Measurements from ENCODE around the gene SKAP1. TPM values are rescaled to one million over a fixed set of nuclear protein-coding genes. Genes with fewer than 3 reads are reported as not detected.

The SKAP1 gene
- total and polyA plus RNA-seq, 2 experiments from 2014 or later, result 0.36 TPM; not detected in 1

- Histone ChIP-seq H3K4me1 (ENCODE audit: low read depth) (peaks cover 29% of the 10 kb centered on the region), H3K4me3 (no peak overlapping the region), H3K9me3 (ENCODE audit: low read depth) (no peaks in the 10 kb centered on the region), H3K27me3 (peaks cover 4% of the 10 kb centered on the region), H3K36me3 (no peaks in the 10 kb centered on the region), H3K27ac (peak overlapping the region; percentile 53)
- no peak for DNase-seq (ENCODE audit: low read depth in 1 of 2, low spot score in 1 of 2)
- no peak for TF ChIP-seq CTCF (IDR thresholded peaks at IDR 0.05; ENCODE audit: low read depth, low read length)
Observed at GRCh38 chr17:48440669-48441068, 10.7 kb upstream of the SKAP1 start.

DNA sequence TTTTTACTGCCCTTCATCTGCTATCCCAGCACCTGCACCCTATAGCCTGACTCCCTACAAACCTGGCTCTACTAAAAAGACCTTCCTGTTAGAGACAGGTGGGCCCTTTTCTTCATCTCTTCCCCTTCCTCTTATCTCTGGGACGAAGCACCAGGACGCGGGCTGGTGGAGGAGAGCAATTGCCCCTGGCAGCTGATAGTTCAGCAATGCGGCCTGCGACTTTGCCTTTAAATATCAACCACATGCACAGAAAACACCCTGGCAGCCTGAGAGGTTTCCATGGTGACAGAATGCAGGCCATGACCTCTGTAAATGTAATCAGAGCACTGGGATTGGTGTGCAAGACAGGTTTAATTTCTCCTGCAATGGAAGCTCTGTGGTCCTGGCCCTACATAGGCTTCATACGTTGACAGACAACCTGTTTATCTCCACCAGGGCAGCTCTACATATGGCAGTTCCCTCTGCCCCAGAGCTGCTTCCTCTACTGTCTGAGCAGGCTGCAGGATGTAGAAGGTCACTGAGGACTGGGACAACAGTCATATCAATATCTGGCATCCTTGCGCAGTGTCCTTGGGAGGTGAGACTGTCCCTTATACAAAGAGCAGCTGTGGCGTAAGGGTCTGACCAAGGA lies 10.0 kb upstream of the SKAP1 start:
- Histone ChIP-seq H3K9me3 (ENCODE audit: low read depth) (no peaks in the 10 kb centered on the region), H3K4me1 (ENCODE audit: low read depth) (peaks cover 36% of the 10 kb centered on the region), H3K27ac (peak overlapping the region; percentile 53), H3K4me3 (no peak overlapping the region), H3K36me3 (no peaks in the 10 kb centered on the region), H3K27me3 (peaks cover 4% of the 10 kb centered on the region)
- TF ChIP-seq CTCF (IDR thresholded peaks at IDR 0.05; ENCODE audit: low read depth, low read length), result no peak
- DNase-seq (ENCODE audit: low read depth in 1 of 2, low spot score in 1 of 2), result peak; percentile 9 to 76

DNA sequence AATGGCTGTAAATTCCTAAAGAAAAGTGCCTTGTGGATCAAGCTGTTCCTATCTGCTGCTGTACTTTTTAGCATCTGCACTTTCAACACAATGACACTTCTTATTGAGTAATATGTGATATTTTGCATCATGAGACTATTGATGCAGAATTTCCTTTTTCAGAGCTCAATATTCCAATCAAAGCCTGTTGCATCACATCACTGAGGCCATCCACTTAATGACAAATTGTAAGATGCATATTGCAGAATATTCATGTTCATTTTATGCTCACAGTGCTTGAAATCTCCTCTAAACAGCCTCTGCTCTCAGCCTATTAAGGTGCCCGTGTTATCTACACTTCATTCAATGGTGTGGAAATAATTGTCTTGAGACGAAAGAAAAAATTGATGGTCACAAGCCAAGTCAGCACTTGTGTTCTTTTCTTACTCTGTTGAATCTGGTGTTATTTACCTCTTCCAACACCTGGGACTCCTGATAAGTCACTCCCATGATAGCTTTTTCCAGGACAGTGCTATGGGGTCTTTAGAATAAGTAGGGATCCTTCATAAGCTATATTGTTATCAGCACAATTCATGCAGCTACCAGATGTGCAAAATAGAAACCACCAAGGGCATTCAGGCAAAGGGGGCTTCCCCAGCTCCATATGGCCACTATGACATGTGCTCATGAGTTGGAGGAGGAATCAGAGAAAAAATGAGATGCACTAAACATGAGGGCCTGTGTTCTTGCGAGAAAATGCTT lies 9.3 kb upstream of the SKAP1 start:
- TF ChIP-seq CTCF (IDR thresholded peaks at IDR 0.05; ENCODE audit: low read depth, low read length), result no peak
- Histone ChIP-seq H3K4me1 (ENCODE audit: low read depth) (peaks cover 41% of the 10 kb centered on the region), H3K27me3 (peaks cover under 1% of the 10 kb centered on the region), H3K36me3 (no peaks in the 10 kb centered on the region), H3K4me3 (no peak overlapping the region), H3K9me3 (ENCODE audit: low read depth) (no peaks in the 10 kb centered on the region), H3K27ac (peak overlapping the region; percentile 53)
- DNase-seq (ENCODE audit: low read depth in 1 of 2, low spot score in 1 of 2), result no peak

GRCh38 chr17:48438516-48439061 lies 8.6 kb upstream of the SKAP1 start:
- H3K36me3 ChIP-seq, result no peaks in the 10 kb centered on the region
- H3K27ac ChIP-seq, result no peak overlapping the region
- H3K27me3 ChIP-seq, result no peaks in the 10 kb centered on the region
- no peak for DNase-seq (ENCODE audit: low read depth in 1 of 2, low spot score in 1 of 2)
- TF ChIP-seq CTCF (IDR thresholded peaks at IDR 0.05; ENCODE audit: low read depth, low read length), result no peak
- H3K4me1 ChIP-seq (ENCODE audit: low read depth), result peaks cover 48% of the 10 kb centered on the region
- H3K4me3 ChIP-seq, result no peak overlapping the region
- H3K9me3 ChIP-seq (ENCODE audit: low read depth), result no peaks in the 10 kb centered on the region

GRCh38 chr17:48433896-48434295 lies 3.9 kb upstream of the SKAP1 start:
- H3K27me3 ChIP-seq, result peaks cover 31% of the 10 kb centered on the region
- H3K4me3 ChIP-seq, result no peak overlapping the region
- H3K9me3 ChIP-seq (ENCODE audit: low read depth), result no peaks in the 10 kb centered on the region
- TF ChIP-seq CTCF (IDR thresholded peaks at IDR 0.05; ENCODE audit: low read depth, low read length), result no peak
- no peak for DNase-seq (ENCODE audit: low read depth in 1 of 2, low spot score in 1 of 2)
- H3K27ac ChIP-seq, result peak overlapping the region; percentile 51
- peaks cover 43% of the 10 kb centered on the region for H3K4me1 ChIP-seq (ENCODE audit: low read depth)
- H3K36me3 ChIP-seq, result no peaks in the 10 kb centered on the region

Measured in cardiac muscle cell (in vitro differentiated cells and primary cell).